Peyer's patch (tissue), 4 donors: ENCODE results near the gene SMAD3.

Experiments
- POLR2A ChIP-seq, 2 donors: fragments of 450-650 bp; IDR thresholded peaks; one replicate each; pipeline ENCODE4 v1.5.1; 2017; ENCODE audit warnings: antibody characterized with exemption in 2 of 2, mild to moderate bottlenecking in 2 of 2, moderate library complexity in 2 of 2
- TF ChIP-seq, protein P1 (sequence below), 6 experiments: fragments of 450-650 bp in 4 of 6; fragments of 200-600 bp in 2 of 6; sonication (generic) in 1 of 6; IDR thresholded peaks; one replicate each; pipeline ENCODE4 v1.5.1; 2017 to 2019; ENCODE audit warnings: antibody characterized with exemption in 6 of 6, mild to moderate bottlenecking in 3 of 6, moderate library complexity in 1 of 6

DNA sequence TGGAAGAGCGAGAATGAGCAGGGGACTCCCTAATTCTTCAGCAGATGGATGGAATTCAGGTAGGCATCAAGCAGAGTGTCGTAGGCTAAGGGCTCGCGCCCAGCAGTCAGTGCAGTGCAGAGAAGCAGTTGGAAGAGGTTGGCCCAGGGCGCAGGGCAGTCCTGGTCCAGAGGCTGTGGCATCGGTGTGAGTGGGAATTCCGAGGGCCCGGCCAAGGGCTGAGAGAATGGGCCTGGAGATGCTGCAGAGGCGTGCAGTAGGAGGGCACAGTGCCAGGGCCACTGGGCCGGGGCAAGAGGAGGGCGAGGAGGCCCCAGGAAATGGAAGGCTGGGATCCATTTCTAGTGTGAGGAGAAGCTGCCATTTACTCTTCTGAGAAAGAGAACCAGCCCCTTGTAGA is 114.6 kb downstream of the SMAD3 start:
- TF ChIP-seq, protein P1, sequence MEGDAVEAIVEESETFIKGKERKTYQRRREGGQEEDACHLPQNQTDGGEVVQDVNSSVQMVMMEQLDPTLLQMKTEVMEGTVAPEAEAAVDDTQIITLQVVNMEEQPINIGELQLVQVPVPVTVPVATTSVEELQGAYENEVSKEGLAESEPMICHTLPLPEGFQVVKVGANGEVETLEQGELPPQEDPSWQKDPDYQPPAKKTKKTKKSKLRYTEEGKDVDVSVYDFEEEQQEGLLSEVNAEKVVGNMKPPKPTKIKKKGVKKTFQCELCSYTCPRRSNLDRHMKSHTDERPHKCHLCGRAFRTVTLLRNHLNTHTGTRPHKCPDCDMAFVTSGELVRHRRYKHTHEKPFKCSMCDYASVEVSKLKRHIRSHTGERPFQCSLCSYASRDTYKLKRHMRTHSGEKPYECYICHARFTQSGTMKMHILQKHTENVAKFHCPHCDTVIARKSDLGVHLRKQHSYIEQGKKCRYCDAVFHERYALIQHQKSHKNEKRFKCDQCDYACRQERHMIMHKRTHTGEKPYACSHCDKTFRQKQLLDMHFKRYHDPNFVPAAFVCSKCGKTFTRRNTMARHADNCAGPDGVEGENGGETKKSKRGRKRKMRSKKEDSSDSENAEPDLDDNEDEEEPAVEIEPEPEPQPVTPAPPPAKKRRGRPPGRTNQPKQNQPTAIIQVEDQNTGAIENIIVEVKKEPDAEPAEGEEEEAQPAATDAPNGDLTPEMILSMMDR (IDR thresholded peaks at IDR 0.05): no peak
- no peak for TF ChIP-seq POLR2A (IDR thresholded peaks at IDR 0.05)
